ENCODE data around the gene MYCN. TPM values are rescaled to one million over a fixed set of nuclear protein-coding genes. Genes with fewer than 3 reads are reported as not detected.

MYCN gene
- 5.5 and 8.7 TPM in 2 replicates for total RNA-seq (2022)
- percentile 63 among the genes with signal in this experiment for Bru-seq, nascent RNA
- percentile 48 among the genes with signal in this experiment for BruChase-seq, experiment 1, labeled RNA remaining after a 6-hour chase
- percentile 60 among the genes with signal in this experiment for BruChase-seq, experiment 2, labeled RNA remaining after a 2-hour chase
- long read RNA-seq, partial matches to known transcripts, result 1 of 2 reads
- long read RNA-seq, other reads (novel, unspliced or antisense), result 0 of 2 reads

DNA sequence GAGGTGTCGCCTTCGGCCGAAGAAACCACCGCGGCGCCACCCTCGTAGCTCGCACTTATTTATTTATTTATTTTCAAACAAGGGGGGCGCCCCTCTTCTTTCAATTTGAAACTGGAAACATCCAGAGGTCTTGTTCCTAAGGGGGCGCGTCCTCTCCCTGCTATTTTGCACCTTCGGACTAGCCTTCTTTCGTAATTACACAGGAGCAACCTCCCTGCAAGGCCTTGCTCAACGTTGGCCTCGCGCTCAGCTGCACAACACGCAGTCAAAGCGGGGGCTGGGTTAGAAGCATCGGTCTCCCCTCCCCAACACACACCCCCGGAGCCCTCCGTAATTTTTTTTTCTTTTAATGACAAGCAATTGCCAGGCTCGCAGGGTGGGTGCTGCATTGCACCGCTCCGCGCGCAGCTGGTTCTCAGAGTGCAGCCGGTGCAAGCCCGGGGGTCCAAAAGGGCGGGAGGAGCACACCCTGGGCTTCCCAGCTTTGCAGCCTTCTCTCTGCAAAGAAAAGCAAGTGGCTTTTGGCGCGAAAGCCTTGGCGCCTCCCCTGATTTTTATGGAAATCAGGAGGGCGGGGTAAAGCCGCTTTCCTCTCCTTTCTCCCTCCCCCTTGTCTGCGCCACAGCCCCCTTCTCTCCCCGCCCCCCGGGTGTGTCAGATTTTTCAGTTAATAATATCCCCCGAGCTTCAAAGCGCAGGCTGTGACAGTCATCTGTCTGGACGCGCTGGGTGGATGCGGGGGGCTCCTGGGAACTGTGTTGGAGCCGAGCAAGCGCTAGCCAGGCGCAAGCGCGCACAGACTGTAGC is at the start of gene MYCN:
Gene MYCN, plus strand, starts transcription at position 697 of the 807 bp plus-strand sequence. CDS start 1,515 bp downstream, outside the sequence.
- TF ChIP-seq, protein P1, sequence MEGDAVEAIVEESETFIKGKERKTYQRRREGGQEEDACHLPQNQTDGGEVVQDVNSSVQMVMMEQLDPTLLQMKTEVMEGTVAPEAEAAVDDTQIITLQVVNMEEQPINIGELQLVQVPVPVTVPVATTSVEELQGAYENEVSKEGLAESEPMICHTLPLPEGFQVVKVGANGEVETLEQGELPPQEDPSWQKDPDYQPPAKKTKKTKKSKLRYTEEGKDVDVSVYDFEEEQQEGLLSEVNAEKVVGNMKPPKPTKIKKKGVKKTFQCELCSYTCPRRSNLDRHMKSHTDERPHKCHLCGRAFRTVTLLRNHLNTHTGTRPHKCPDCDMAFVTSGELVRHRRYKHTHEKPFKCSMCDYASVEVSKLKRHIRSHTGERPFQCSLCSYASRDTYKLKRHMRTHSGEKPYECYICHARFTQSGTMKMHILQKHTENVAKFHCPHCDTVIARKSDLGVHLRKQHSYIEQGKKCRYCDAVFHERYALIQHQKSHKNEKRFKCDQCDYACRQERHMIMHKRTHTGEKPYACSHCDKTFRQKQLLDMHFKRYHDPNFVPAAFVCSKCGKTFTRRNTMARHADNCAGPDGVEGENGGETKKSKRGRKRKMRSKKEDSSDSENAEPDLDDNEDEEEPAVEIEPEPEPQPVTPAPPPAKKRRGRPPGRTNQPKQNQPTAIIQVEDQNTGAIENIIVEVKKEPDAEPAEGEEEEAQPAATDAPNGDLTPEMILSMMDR (IDR thresholded peaks at IDR 0.05; ENCODE audit: unreplicated experiment), result peak; percentile 86
- CTCF ChIA-PET, result interaction anchor here (0.6 to 2.6 kb wide), 19 partner anchors 25 to 669 kb away, joined by 3 to 47 read pairs (median 4); no protein-coding TSS in a partner anchor
- DNase-seq, result peak; percentile 81
- Mint-ChIP-seq H3K4me3 (ENCODE audit: low read depth, unreplicated experiment) (peak within 1 kb of the TSS; percentile 99), H3K4me1 (ENCODE audit: low read depth, unreplicated experiment) (peaks cover 22% of the 10 kb centered on the region), H3K36me3 (ENCODE audit: insufficient read depth, unreplicated experiment) (peaks cover 41% of the 10 kb centered on the region), H3K27ac (ENCODE audit: unreplicated experiment) (peak within 1 kb of the TSS; percentile 50), H3K9me3 (ENCODE audit: low read depth, unreplicated experiment) (no peaks in the 10 kb centered on the region), H3K27me3 (ENCODE audit: unreplicated experiment) (no peaks in the 10 kb centered on the region)
- BruUV-seq (replicated peaks), result no TSS peak
- intact Hi-C loops (cut with micrococcal nuclease; ENCODE audit: unreplicated experiment), result loop anchor here (1.0 to 5.0 kb wide), 11 partner anchors 36 to 667 kb away; no protein-coding TSS in a partner anchor

DNA sequence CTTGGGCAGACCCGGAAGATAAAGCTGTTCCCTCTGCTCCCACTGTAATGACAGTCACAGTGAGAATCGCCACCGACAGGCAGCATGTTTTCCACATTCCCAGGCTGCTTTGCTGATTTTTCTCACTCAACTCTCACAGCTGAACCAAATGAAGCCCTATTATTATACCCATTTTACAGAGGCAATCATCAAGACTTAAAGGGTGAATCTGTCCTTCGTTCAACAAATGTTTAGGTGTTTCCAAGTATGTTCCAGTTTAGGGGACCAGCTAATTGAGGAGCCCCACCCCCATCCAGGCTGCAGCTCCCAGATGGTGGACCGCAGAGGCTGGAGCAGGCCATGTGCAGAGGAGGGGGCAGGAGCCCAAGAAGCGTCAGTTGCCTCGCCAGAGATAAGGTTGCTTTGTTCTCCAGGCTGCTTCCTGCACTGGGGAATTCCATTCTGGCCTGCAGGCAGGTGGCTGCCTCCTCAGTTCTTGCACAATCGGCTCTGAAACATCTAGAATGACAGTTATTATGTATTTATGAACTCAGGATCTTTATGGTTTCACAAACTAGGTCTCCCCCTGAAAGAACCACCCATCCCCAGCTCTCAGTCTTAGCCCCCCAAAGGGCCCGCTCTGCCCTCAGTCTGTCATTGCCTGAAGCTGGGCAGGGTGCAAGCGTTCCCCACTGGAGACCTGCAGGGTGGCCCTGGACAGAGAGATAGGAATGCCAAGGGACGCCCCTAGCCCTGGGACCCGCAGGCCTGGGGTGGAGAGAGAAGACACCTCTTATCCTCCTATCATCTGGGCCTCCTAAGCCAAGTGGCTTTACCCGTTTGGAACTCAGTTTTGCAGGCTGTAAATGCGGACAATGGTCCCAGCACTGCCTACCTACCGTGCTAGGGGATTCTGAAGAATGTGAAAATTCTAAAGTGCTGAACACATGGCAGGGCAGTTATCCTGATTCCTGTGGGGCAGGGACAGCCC is 49.1 kb upstream of the MYCN start:
- Mint-ChIP-seq H3K4me3 (ENCODE audit: low read depth, unreplicated experiment) (no peak overlapping the region), H3K36me3 (ENCODE audit: insufficient read depth, unreplicated experiment) (no peaks in the 10 kb centered on the region), H3K9me3 (ENCODE audit: low read depth, unreplicated experiment) (no peaks in the 10 kb centered on the region), H3K27me3 (ENCODE audit: unreplicated experiment) (no peaks in the 10 kb centered on the region), H3K27ac (ENCODE audit: unreplicated experiment) (no peak overlapping the region), H3K4me1 (ENCODE audit: low read depth, unreplicated experiment) (peaks cover 10% of the 10 kb centered on the region)
- TF ChIP-seq, protein P1 (IDR thresholded peaks at IDR 0.05; ENCODE audit: unreplicated experiment), result no peak
- DNase-seq, result peak; percentile 70
- no TSS peak for BruUV-seq (replicated peaks)
- CTCF ChIA-PET, result no interaction called here
- intact Hi-C loops (cut with micrococcal nuclease; ENCODE audit: unreplicated experiment), result no loop called here

DNA sequence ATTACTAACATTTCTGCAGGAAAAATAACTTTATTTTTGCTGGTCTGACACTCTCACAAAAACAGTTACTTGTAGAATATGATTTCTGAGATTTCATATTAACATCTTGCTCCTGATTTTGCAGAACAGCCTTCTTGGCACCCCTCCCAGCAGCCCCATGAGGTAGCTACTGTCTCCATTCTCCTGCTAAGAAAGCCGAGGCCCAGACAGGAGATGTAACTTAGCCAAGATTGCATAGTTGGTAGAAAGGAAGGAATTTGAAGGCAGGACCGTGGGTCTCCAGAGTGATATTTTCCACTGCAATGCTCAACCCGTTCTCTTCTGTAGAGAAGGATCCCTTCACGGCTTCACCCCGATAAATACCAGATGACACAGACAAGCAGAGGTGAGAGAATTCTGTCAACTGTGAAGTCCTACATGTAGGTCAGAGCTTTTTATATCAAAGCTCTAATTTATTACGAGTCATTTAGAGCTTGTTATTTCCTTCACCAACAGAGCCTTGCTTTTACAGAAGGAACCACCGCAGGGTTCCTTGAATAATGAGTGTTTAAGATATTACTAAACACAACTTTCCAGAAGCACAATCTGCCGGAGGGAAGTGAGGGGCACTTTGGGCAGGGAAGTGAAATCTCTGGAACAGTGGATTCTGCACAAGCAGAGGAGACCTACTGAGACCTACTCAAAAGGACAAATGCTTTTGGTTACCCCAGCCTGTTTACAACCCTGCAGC is 48.0 kb upstream of the MYCN start:
- H3K27me3 Mint-ChIP-seq (ENCODE audit: unreplicated experiment), result no peaks in the 10 kb centered on the region
- no TSS peak for BruUV-seq (replicated peaks)
- CTCF ChIA-PET, result no interaction called here
- no peak overlapping the region for H3K4me3 Mint-ChIP-seq (ENCODE audit: low read depth, unreplicated experiment)
- TF ChIP-seq, protein P1 (IDR thresholded peaks at IDR 0.05; ENCODE audit: unreplicated experiment), result no peak
- no peak overlapping the region for H3K27ac Mint-ChIP-seq (ENCODE audit: unreplicated experiment)
- intact Hi-C loops (cut with micrococcal nuclease; ENCODE audit: unreplicated experiment), result no loop called here
- peaks cover 10% of the 10 kb centered on the region for H3K4me1 Mint-ChIP-seq (ENCODE audit: low read depth, unreplicated experiment)
- no peak for DNase-seq
- H3K36me3 Mint-ChIP-seq (ENCODE audit: insufficient read depth, unreplicated experiment), result no peaks in the 10 kb centered on the region
- no peaks in the 10 kb centered on the region for H3K9me3 Mint-ChIP-seq (ENCODE audit: low read depth, unreplicated experiment)
